ENCODE data around the gene WFDC2. TPM values are rescaled to one million over a fixed set of nuclear protein-coding genes. Genes with fewer than 3 reads are reported as not detected.

The WFDC2 gene
- total and polyA plus RNA-seq, 7 donors: 0.22 to 0.74 (median 0.38) TPM; not detected in 3

- WGBS, 3 donors: 64 to 70% (median 66%) methylated on average over 4 of the region's 4 CpGs
- no peak overlapping the region for H3K27ac ChIP-seq
- DNase-seq (no peak), ATAC-seq (no peak)
- no peaks in the 10 kb centered on the region for H3K4me1 ChIP-seq
- H3K9me3 ChIP-seq: no peaks in the 10 kb centered on the region
- H3K36me3 ChIP-seq (ENCODE audit: insufficient read depth in 1 of 2, low read depth in 1 of 2): no peaks in the 10 kb centered on the region
- H3K27me3 ChIP-seq (ENCODE audit: insufficient read depth in 3 of 3, low read length in 2 of 3): no peaks in the 10 kb centered on the region
- H3K4me3 ChIP-seq: no peak overlapping the region
- intact Hi-C loops (cut with DNase I): no loop called here
- no peak for TF ChIP-seq CTCF (IDR thresholded peaks at IDR 0.05)
Measured at GRCh38 chr20:45452772-45453691, 16.5 kb upstream of the WFDC2 start.

- no peaks in the 10 kb centered on the region for H3K27me3 ChIP-seq (ENCODE audit: insufficient read depth in 3 of 3, low read length in 2 of 3)
- intact Hi-C loops (cut with DNase I): no loop called here
- no peak overlapping the region for H3K4me3 ChIP-seq
- DNase-seq (no peak), ATAC-seq (no peak)
- H3K9me3 ChIP-seq: no peaks in the 10 kb centered on the region
- H3K27ac ChIP-seq: no peak overlapping the region
- no peaks in the 10 kb centered on the region for H3K4me1 ChIP-seq
- 14 to 20% (median 17%) methylated on average over 6 of the region's 6 CpGs for WGBS, 3 donors
- no peaks in the 10 kb centered on the region for H3K36me3 ChIP-seq (ENCODE audit: insufficient read depth in 1 of 2, low read depth in 1 of 2)
- TF ChIP-seq CTCF (IDR thresholded peaks at IDR 0.05): peak; percentile 21
Measured at GRCh38 chr20:45456632-45457031, 12.9 kb upstream of the WFDC2 start.

- peaks cover 0 to 8% (median 0%) of the 10 kb centered on the region in 3 donors for H3K27me3 ChIP-seq (ENCODE audit: insufficient read depth in 3 of 3, low read length in 2 of 3)
- H3K27ac ChIP-seq: no peak overlapping the region
- no peaks in the 10 kb centered on the region for H3K36me3 ChIP-seq (ENCODE audit: insufficient read depth in 1 of 2, low read depth in 1 of 2)
- ATAC-seq (no peak), DNase-seq (no peak)
- TF ChIP-seq CTCF (IDR thresholded peaks at IDR 0.05): no peak
- intact Hi-C loops (cut with DNase I): no loop called here
- H3K4me1 ChIP-seq: no peaks in the 10 kb centered on the region
- 68 to 75% (median 71%) methylated on average over 5 of the region's 5 CpGs for WGBS, 3 donors
- no peaks in the 10 kb centered on the region for H3K9me3 ChIP-seq
- no peak overlapping the region for H3K4me3 ChIP-seq
Measured at GRCh38 chr20:45459606-45460005, 9.9 kb upstream of the WFDC2 start.

- Histone ChIP-seq H3K9me3 (no peaks in the 10 kb centered on the region), H3K4me1 (no peaks in the 10 kb centered on the region), H3K36me3 (ENCODE audit: insufficient read depth in 1 of 2, low read depth in 1 of 2) (no peaks in the 10 kb centered on the region), H3K4me3 (no peak overlapping the region), H3K27ac (no peak overlapping the region), H3K27me3 (ENCODE audit: insufficient read depth in 3 of 3, low read length in 2 of 3) (peaks cover 0 to 9% (median 3%) of the 10 kb centered on the region in 3 donors)
- 62 to 65% (median 65%) methylated on average over 1 of the region's 1 CpG for WGBS, 3 donors
- DNase-seq (no peak), ATAC-seq (no peak)
- TF ChIP-seq CTCF (IDR thresholded peaks at IDR 0.05): no peak
- intact Hi-C loops (cut with DNase I): no loop called here
Measured at GRCh38 chr20:45461225-45461624, 8.3 kb upstream of the WFDC2 start.
